Vagina (tissue), 2 donors: ENCODE data around the gene C11orf54. TPM values are rescaled to one million over a fixed set of nuclear protein-coding genes. Genes with fewer than 3 reads are reported as not detected.
"Not testable (repeated sequence)": the region's sequence is repeated elsewhere in the genome, so short reads cannot be mapped to it uniquely, and the experiment has no call there.

ENCODE experiments used
- DNase-seq, 2 donors: peaks; one replicate each; pipeline ENCODE4 v3.0.0-alpha.2; 2017; ENCODE audit errors: extremely low spot score in 2 of 2
- H3K27ac ChIP-seq: fragments of 200-600 bp; sonication (generic); one replicate; pipeline ENCODE4 v1.5.1; 2019
- H3K27me3 ChIP-seq: fragments of 200-600 bp; sonication (generic); one replicate; pipeline ENCODE4 v1.5.1; 2019
- H3K36me3 ChIP-seq, 2 donors: fragments of 200-600 bp; sonication (generic); one replicate each; pipeline ENCODE4 v1.5.1; 2017 to 2019
- H3K4me1 ChIP-seq: fragments of 200-600 bp; sonication (generic); one replicate; pipeline ENCODE4 v1.5.1; 2019
- H3K4me3 ChIP-seq, 2 donors: fragments of 200-600 bp; sonication (generic); 1 replicate in 1 of 2; 2 replicates in 1 of 2; pipeline ENCODE4 v1.5.1; 2016 to 2019
- H3K9me3 ChIP-seq: fragments of 200-600 bp; sonication (generic); one replicate; pipeline ENCODE4 v1.5.1; 2019
- CTCF ChIP-seq, 3 experiments: fragments of 450-650 bp in 2 of 3; fragments of 200-600 bp in 1 of 3; sonication (generic) in 1 of 3; IDR thresholded peaks; one replicate each; pipeline ENCODE4 v1.5.1; 2017 to 2019; ENCODE audit warnings: antibody characterized with exemption in 3 of 3, mild to moderate bottlenecking in 2 of 3, moderate library complexity in 2 of 3
- POLR2A ChIP-seq, 2 donors: fragments of 450-650 bp; IDR thresholded peaks; one replicate each; pipeline ENCODE4 v1.6.1; 2017; ENCODE audit warnings: antibody characterized with exemption in 2 of 2, mild to moderate bottlenecking in 2 of 2, moderate library complexity in 2 of 2
- POLR2AphosphoS5 ChIP-seq, 2 donors: sonication (generic); formaldehyde crosslinking; IDR thresholded peaks; one replicate each; pipeline ENCODE4 v1.9.0; 2017; ENCODE audit warnings: antibody characterized with exemption in 2 of 2, mild to moderate bottlenecking in 2 of 2, low read depth in 1 of 2; ENCODE audit not compliant: insufficient read depth in 1 of 2
- intact Hi-C: fragments of 100-400 bp; cut with DNase I; formaldehyde crosslinking; loops from one replicate; pipeline ENCODE4 v1.15.1; 2023
- total RNA-seq: library from RNA; depleted of rRNA; stranded (reverse); fragments of >200 nt; gene quantifications from one replicate; pipeline ENCODE4 v1.2.3, GENCODE V29; 2016

Gene C11orf54
- total RNA-seq, 1 donor from 2014 or later: 19.4 TPM

GRCh38 chr11:93753241-93753640 lies 11.8 kb downstream of the C11orf54 start:
- Histone ChIP-seq H3K27me3 (no peaks in the 10 kb centered on the region), H3K4me3 (no peak overlapping the region), H3K27ac (no peak overlapping the region), H3K9me3 (no peaks in the 10 kb centered on the region), H3K4me1 (no peaks in the 10 kb centered on the region), H3K36me3 (peaks cover 0 to 32% of the 10 kb centered on the region in 2 donors)
- TF ChIP-seq POLR2AphosphoS5 (IDR thresholded peaks at IDR 0.05; ENCODE audit: insufficient read depth in 1 of 2, low read depth in 1 of 2): no peak
- TF ChIP-seq CTCF (IDR thresholded peaks at IDR 0.05): no peak
- no peak for TF ChIP-seq POLR2A (IDR thresholded peaks at IDR 0.05)
- intact Hi-C loops: no loop called here
- no peak for DNase-seq

- intact Hi-C loops: no loop called here
- H3K27me3 ChIP-seq: no peaks in the 10 kb centered on the region
- TF ChIP-seq CTCF (IDR thresholded peaks at IDR 0.05) (no peak), POLR2A (IDR thresholded peaks at IDR 0.05) (no peak), POLR2AphosphoS5 (IDR thresholded peaks at IDR 0.05; ENCODE audit: insufficient read depth in 1 of 2, low read depth in 1 of 2) (no peak)
- no peak overlapping the region for H3K4me3 ChIP-seq
- H3K4me1 ChIP-seq: no peaks in the 10 kb centered on the region
- no peaks in the 10 kb centered on the region for H3K9me3 ChIP-seq
- H3K36me3 ChIP-seq: peaks cover 0 to 60% of the 10 kb centered on the region in 2 donors
- no peak overlapping the region for H3K27ac ChIP-seq
- no peak for DNase-seq
Measured at GRCh38 chr11:93756748-93757147, 15.3 kb downstream of the C11orf54 start.

- Histone ChIP-seq H3K36me3 (peaks cover 0 to 65% of the 10 kb centered on the region in 2 donors), H3K4me1 (no peaks in the 10 kb centered on the region), H3K4me3 (no peak overlapping the region), H3K9me3 (no peaks in the 10 kb centered on the region), H3K27me3 (no peaks in the 10 kb centered on the region), H3K27ac (no peak overlapping the region)
- TF ChIP-seq POLR2AphosphoS5 (IDR thresholded peaks at IDR 0.05; ENCODE audit: insufficient read depth in 1 of 2, low read depth in 1 of 2): no peak
- intact Hi-C loops: no loop called here
- DNase-seq: no peak
Measured at GRCh38 chr11:93757301-93757700, 15.8 kb downstream of the C11orf54 start.

- intact Hi-C loops: no loop called here
- Histone ChIP-seq H3K4me1 (no peaks in the 10 kb centered on the region), H3K27ac (no peak overlapping the region), H3K27me3 (no peaks in the 10 kb centered on the region), H3K36me3 (peaks cover 0 to 67% of the 10 kb centered on the region in 2 donors), H3K9me3 (no peaks in the 10 kb centered on the region), H3K4me3 (no peak overlapping the region)
- no peak for TF ChIP-seq POLR2AphosphoS5 (IDR thresholded peaks at IDR 0.05; ENCODE audit: insufficient read depth in 1 of 2, low read depth in 1 of 2)
- no peak for TF ChIP-seq CTCF (IDR thresholded peaks at IDR 0.05)
- no peak for TF ChIP-seq POLR2A (IDR thresholded peaks at IDR 0.05)
- DNase-seq: no peak
Measured at GRCh38 chr11:93757924-93758865, 16.7 kb downstream of the C11orf54 start.

GRCh38 chr11:93759123-93759522 lies 17.7 kb downstream of the C11orf54 start:
- intact Hi-C loops, H3K27me3 ChIP-seq, H3K4me3 ChIP-seq, H3K27ac ChIP-seq, DNase-seq, H3K4me1 ChIP-seq, H3K9me3 ChIP-seq: not testable (repeated sequence)
- peaks cover 0 to 67% of the 10 kb centered on the region in 2 donors for H3K36me3 ChIP-seq

GRCh38 chr11:93761910-93762309 lies 20.4 kb downstream of the C11orf54 start:
- Histone ChIP-seq H3K9me3 (no peaks in the 10 kb centered on the region), H3K4me3 (no peak overlapping the region), H3K27ac (no peak overlapping the region), H3K36me3 (peaks cover 0 to 48% of the 10 kb centered on the region in 2 donors), H3K27me3 (no peaks in the 10 kb centered on the region), H3K4me1 (no peaks in the 10 kb centered on the region)
- intact Hi-C loops: no loop called here
- no peak for DNase-seq
- no peak for TF ChIP-seq POLR2AphosphoS5 (IDR thresholded peaks at IDR 0.05; ENCODE audit: insufficient read depth in 1 of 2, low read depth in 1 of 2)
- no peak for TF ChIP-seq CTCF (IDR thresholded peaks at IDR 0.05)
- TF ChIP-seq POLR2A (IDR thresholded peaks at IDR 0.05): no peak
